HG03342 (cell line): Measurements from ENCODE around the gene DEDD2.

Experiments
- ATAC-seq: cut with Tn5 transposase; IDR thresholded peaks from one replicate; pipeline ENCODE4 v1.9.1; 2021; ENCODE audit warnings: mild to moderate bottlenecking, moderate library complexity; ENCODE audit not compliant: unreplicated experiment

Gene DEDD2

GRCh38 chr19:42173695-42174094 is 43.8 kb downstream of the DEDD2 start:
- no peak for ATAC-seq

GRCh38 chr19:42172261-42172660 is 45.2 kb downstream of the DEDD2 start:
- no peak for ATAC-seq

GRCh38 chr19:42170715-42171114 is 46.8 kb downstream of the DEDD2 start:
- ATAC-seq, result no peak

- no peak for ATAC-seq
Observed at GRCh38 chr19:42169486-42170413, 47.7 kb downstream of the DEDD2 start.

GRCh38 chr19:42168206-42168605 is 49.3 kb downstream of the DEDD2 start:
- no peak for ATAC-seq

GRCh38 chr19:42166316-42166715 is 51.2 kb downstream of the DEDD2 start:
- no peak for ATAC-seq

- ATAC-seq, result no peak
Observed at GRCh38 chr19:42165146-42165545, 52.3 kb downstream of the DEDD2 start.

- ATAC-seq, result no peak
Observed at GRCh38 chr19:42161616-42162263, 55.7 kb downstream of the DEDD2 start.

GRCh38 chr19:42159942-42160341 is 57.5 kb downstream of the DEDD2 start:
- no peak for ATAC-seq

GRCh38 chr19:42158926-42159325 is 58.6 kb downstream of the DEDD2 start:
- ATAC-seq, result no peak

- no peak for ATAC-seq
Observed at GRCh38 chr19:42156571-42156970, 60.9 kb downstream of the DEDD2 start.

GRCh38 chr19:42155796-42156195 is 61.7 kb downstream of the DEDD2 start:
- ATAC-seq, result no peak

GRCh38 chr19:42154471-42155323 is 62.8 kb downstream of the DEDD2 start:
- ATAC-seq, result no peak

GRCh38 chr19:42153672-42154433 is 63.6 kb downstream of the DEDD2 start:
- no peak for ATAC-seq

GRCh38 chr19:42152910-42153671 is 64.4 kb downstream of the DEDD2 start:
- no peak for ATAC-seq

GRCh38 chr19:42151782-42152684 is 65.4 kb downstream of the DEDD2 start:
- ATAC-seq, result no peak

GRCh38 chr19:42150911-42151361 is 66.5 kb downstream of the DEDD2 start:
- no peak for ATAC-seq

- no peak for ATAC-seq
Observed at GRCh38 chr19:42150364-42150763, 67.1 kb downstream of the DEDD2 start.
